Mesenchymal stem cell (in vitro differentiated cells and primary cell): ENCODE measurements around the gene CHPF2.

Experiments
- DNase-seq: peaks from one replicate; pipeline ENCODE4 v3.0.0-alpha.2; 2013
- H2AFZ ChIP-seq: one replicate; pipeline ENCODE4 v1.6.1; 2013; ENCODE audit warnings: low read depth, mild to moderate bottlenecking, control low read depth, inconsistent platforms, low read length, moderate library complexity
- H2AK5ac ChIP-seq: 2 replicates; pipeline ENCODE4 v1.6.1; 2013; ENCODE audit warnings: low read length, moderate library complexity, mild to moderate bottlenecking, inconsistent platforms; ENCODE audit not compliant: severe bottlenecking
- H2BK120ac ChIP-seq: one replicate; pipeline ENCODE4 v1.6.1; 2013; ENCODE audit warnings: low read depth, mild to moderate bottlenecking, inconsistent platforms, low read length, moderate library complexity
- H2BK12ac ChIP-seq, 2 experiments: one replicate each; pipeline ENCODE4 v1.6.1; 2013; ENCODE audit warnings: inconsistent platforms in 2 of 2, low read length in 2 of 2, mild to moderate bottlenecking in 2 of 2, moderate library complexity in 2 of 2, control low read depth in 1 of 2
- H2BK15ac ChIP-seq: one replicate; pipeline ENCODE4 v1.6.1; 2013; ENCODE audit warnings: mild to moderate bottlenecking, low read depth, inconsistent platforms; ENCODE audit not compliant: poor library complexity, severe bottlenecking
- H2BK5ac ChIP-seq: 2 replicates; pipeline ENCODE4 v1.6.1; 2013; ENCODE audit warnings: low read depth, mild to moderate bottlenecking, low read length, control low read depth, inconsistent platforms; ENCODE audit not compliant: poor library complexity, severe bottlenecking
- H3K14ac ChIP-seq, 2 experiments: one replicate each; pipeline ENCODE4 v1.6.1; 2013; ENCODE audit warnings: inconsistent platforms in 2 of 2, low read length in 2 of 2, control low read depth in 1 of 2, mild to moderate bottlenecking in 1 of 2, moderate library complexity in 1 of 2
- H3K18ac ChIP-seq, 2 experiments: one replicate each; pipeline ENCODE4 v1.6.1; 2013; ENCODE audit warnings: inconsistent platforms in 2 of 2, low read length in 2 of 2, control low read depth in 1 of 2, low read depth in 1 of 2, mild to moderate bottlenecking in 1 of 2
- H3K23ac ChIP-seq, 2 experiments: one replicate each; pipeline ENCODE4 v1.6.1; 2013; ENCODE audit warnings: inconsistent platforms in 2 of 2, low read length in 2 of 2, mild to moderate bottlenecking in 2 of 2, moderate library complexity in 2 of 2, control low read depth in 1 of 2
- H3K27ac ChIP-seq: 2 replicates; pipeline ENCODE4 v1.5.1; 2013; ENCODE audit warnings: mild to moderate bottlenecking, moderate library complexity, low read length, control low read depth, inconsistent platforms; ENCODE audit not compliant: poor library complexity, severe bottlenecking
- H3K27me3 ChIP-seq, 2 experiments: 2 replicates each; pipeline versions ENCODE4 v1.6.1 to v1.7.0; 2013; ENCODE audit warnings: low read length in 2 of 2, mild to moderate bottlenecking in 2 of 2, moderate library complexity in 2 of 2, control low read depth in 1 of 2, inconsistent platforms in 1 of 2; ENCODE audit not compliant: control insufficient read depth in 1 of 2, insufficient read depth in 1 of 2
- H3K36me3 ChIP-seq, 2 experiments: 2 replicates each; pipeline versions ENCODE4 v1.6.1 to v1.7.0; 2013; ENCODE audit warnings: low read length in 2 of 2, control low read depth in 1 of 2, inconsistent platforms in 1 of 2, low read depth in 1 of 2, mild to moderate bottlenecking in 1 of 2; ENCODE audit not compliant: insufficient read depth in 2 of 2, control insufficient read depth in 1 of 2
- H3K4ac ChIP-seq, 2 experiments: one replicate each; pipeline ENCODE4 v1.6.1; 2013; ENCODE audit warnings: inconsistent platforms in 2 of 2, low read length in 2 of 2, mild to moderate bottlenecking in 2 of 2, moderate library complexity in 2 of 2, control low read depth in 1 of 2, low read depth in 1 of 2
- H3K4me1 ChIP-seq: 2 replicates; pipeline ENCODE4 v1.6.1; 2013; ENCODE audit warnings: low read depth, low read length, control low read depth; ENCODE audit not compliant: control insufficient read depth, insufficient read depth
- H3K4me2 ChIP-seq: 2 replicates; pipeline ENCODE4 v1.6.1; 2013; ENCODE audit warnings: low read length, mild to moderate bottlenecking, inconsistent platforms; ENCODE audit not compliant: poor library complexity, severe bottlenecking
- H3K4me3 ChIP-seq, 2 experiments: 2 replicates each; pipeline versions ENCODE4 v1.5.1 to v1.7.0; 2013; ENCODE audit warnings: low read length in 2 of 2, mild to moderate bottlenecking in 2 of 2, control low read depth in 1 of 2, low read depth in 1 of 2; ENCODE audit not compliant: insufficient read depth in 1 of 2
- H3K79me1 ChIP-seq: replicated peaks from 2 replicates; pipeline ENCODE4 v1.6.1; 2013; ENCODE audit warnings: mild to moderate bottlenecking, control low read depth, low read length, inconsistent platforms; ENCODE audit not compliant: poor library complexity, severe bottlenecking
- H3K9ac ChIP-seq: 2 replicates; pipeline ENCODE4 v1.7.0; 2013; ENCODE audit warnings: mild to moderate bottlenecking, low read length, moderate library complexity
- H3K9me3 ChIP-seq: 2 replicates; pipeline ENCODE4 v1.7.0; 2013; ENCODE audit warnings: mild to moderate bottlenecking, low read length; ENCODE audit not compliant: control insufficient read depth
- H4K8ac ChIP-seq: one replicate; pipeline ENCODE4 v1.6.1; 2013; ENCODE audit warnings: inconsistent platforms, mild to moderate bottlenecking, low read length, moderate library complexity
- H4K91ac ChIP-seq: one replicate; pipeline ENCODE4 v1.6.1; 2013; ENCODE audit warnings: mild to moderate bottlenecking, low read length, inconsistent platforms
- WGBS: methylation state at CpG from one replicate; pipeline ENCODE4 v1.1.7; 2013; ENCODE audit warnings: mixed read lengths; 5-methylcytosine and 5-hydroxymethylcytosine counted together

The CHPF2 gene

GRCh38 chr7:151197932-151198331, 34.4 kb upstream of the CHPF2 start:
- Histone ChIP-seq H3K36me3 (no peaks in the 10 kb centered on the region), H3K14ac (no peak overlapping the region), H2BK5ac (no peak overlapping the region), H2BK120ac (no peak overlapping the region), H3K23ac (no peak overlapping the region), H3K18ac (no peak overlapping the region), H2AFZ (no peak overlapping the region), H4K8ac (no peak overlapping the region), H3K27ac (no peak overlapping the region), H2AK5ac (no peak overlapping the region), H3K4me1 (no peaks in the 10 kb centered on the region), H3K4me2 (no peak overlapping the region), H2BK12ac (no peak overlapping the region), H3K79me1 (no peaks in the 10 kb centered on the region), H2BK15ac (no peak overlapping the region), H3K9me3 (no peaks in the 10 kb centered on the region), H4K91ac (no peak overlapping the region), H3K9ac (no peak overlapping the region), H3K4ac (no peak overlapping the region), H3K4me3 (no peak overlapping the region), H3K27me3 (peaks cover 79 to 91% of the 10 kb centered on the region in 2 experiments)
- DNase-seq: no peak

- Histone ChIP-seq H2BK5ac (no peak overlapping the region), H3K27ac (no peak overlapping the region), H2BK120ac (no peak overlapping the region), H2BK15ac (no peak overlapping the region), H3K18ac (no peak overlapping the region), H3K23ac (no peak overlapping the region), H3K14ac (no peak overlapping the region), H2AK5ac (no peak overlapping the region), H4K8ac (no peak overlapping the region), H2BK12ac (no peak overlapping the region), H3K79me1 (no peaks in the 10 kb centered on the region), H3K4me1 (no peaks in the 10 kb centered on the region), H3K4me2 (no peak overlapping the region), H3K36me3 (no peaks in the 10 kb centered on the region), H3K27me3 (peaks cover 77 to 92% of the 10 kb centered on the region in 2 experiments), H2AFZ (no peak overlapping the region), H4K91ac (no peak overlapping the region), H3K9me3 (no peaks in the 10 kb centered on the region), H3K4ac (no peak overlapping the region), H3K9ac (no peak overlapping the region), H3K4me3 (no peak overlapping the region)
- DNase-seq: no peak
- WGBS: 76% methylated on average over 28 of the region's 30 CpGs
Observed at GRCh38 chr7:151198945-151199848, 33.1 kb upstream of the CHPF2 start.

DNA sequence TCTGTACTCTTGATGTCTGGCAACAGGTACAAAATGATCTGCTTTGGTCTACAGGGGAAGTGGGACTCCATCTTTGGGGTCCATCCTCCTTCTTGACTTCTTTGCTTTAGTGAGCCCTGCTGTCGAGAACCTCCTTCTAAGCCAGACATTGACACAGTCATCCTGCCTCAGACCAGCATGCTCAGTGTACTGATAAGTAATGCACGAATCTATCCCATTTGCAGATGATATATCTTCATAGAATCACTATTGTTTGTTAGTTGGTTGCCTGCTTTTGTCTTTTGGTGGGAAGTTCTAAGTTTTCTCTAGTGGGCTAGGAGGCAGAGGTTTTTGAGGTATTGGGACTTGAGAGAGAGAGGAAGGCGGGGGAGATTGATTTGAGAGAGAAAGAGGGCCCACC, 30.9 kb upstream of the CHPF2 start:
- Histone ChIP-seq H2BK12ac (no peak overlapping the region), H3K14ac (no peak overlapping the region), H2AFZ (no peak overlapping the region), H3K9me3 (no peaks in the 10 kb centered on the region), H3K4me1 (no peaks in the 10 kb centered on the region), H4K91ac (no peak overlapping the region), H2AK5ac (no peak overlapping the region), H2BK120ac (no peak overlapping the region), H3K9ac (no peak overlapping the region), H4K8ac (no peak overlapping the region), H3K36me3 (no peaks in the 10 kb centered on the region), H3K18ac (no peak overlapping the region), H3K27ac (no peak overlapping the region), H3K4me3 (no peak overlapping the region), H3K23ac (no peak overlapping the region), H2BK15ac (no peak overlapping the region), H3K4ac (no peak overlapping the region), H3K4me2 (no peak overlapping the region), H3K79me1 (no peaks in the 10 kb centered on the region), H3K27me3 (peaks cover 72 to 92% of the 10 kb centered on the region in 2 experiments), H2BK5ac (no peak overlapping the region)
- DNase-seq: no peak
- 76% methylated on average over 3 of the region's 3 CpGs for WGBS

DNA sequence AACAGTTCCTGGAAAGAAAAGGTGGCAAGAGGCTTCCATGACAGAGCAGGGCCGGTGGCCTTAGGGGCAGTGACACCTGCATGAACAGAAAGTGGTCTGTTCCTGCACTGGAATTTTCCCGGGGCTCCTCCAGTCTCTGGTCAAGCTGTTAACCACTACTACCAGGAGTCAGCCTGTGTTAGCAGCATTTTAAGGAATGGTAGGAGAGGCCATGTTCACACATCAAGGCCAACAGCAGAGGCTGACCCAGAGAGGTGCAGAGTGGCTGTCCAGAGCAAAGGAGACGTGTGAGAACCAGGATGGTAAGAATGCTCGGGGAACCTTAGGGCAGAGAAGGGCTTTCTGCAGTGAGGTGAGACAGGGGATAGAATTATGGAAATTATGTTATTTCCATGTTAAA, 30.5 kb upstream of the CHPF2 start:
- H3K4ac ChIP-seq: no peak overlapping the region
- no peak overlapping the region for H2BK120ac ChIP-seq
- no peaks in the 10 kb centered on the region for H3K4me1 ChIP-seq
- no peak overlapping the region for H3K23ac ChIP-seq
- no peak overlapping the region for H3K18ac ChIP-seq
- H2AFZ ChIP-seq: no peak overlapping the region
- H2AK5ac ChIP-seq: no peak overlapping the region
- H4K8ac ChIP-seq: no peak overlapping the region
- H3K4me3 ChIP-seq: no peak overlapping the region
- H3K36me3 ChIP-seq: no peaks in the 10 kb centered on the region
- H3K14ac ChIP-seq: no peak overlapping the region
- no peak overlapping the region for H3K9ac ChIP-seq
- no peak overlapping the region for H2BK15ac ChIP-seq
- H3K27me3 ChIP-seq: peaks cover 68 to 92% of the 10 kb centered on the region in 2 experiments
- 93% methylated on average over 4 of the region's 4 CpGs for WGBS
- no peak overlapping the region for H2BK12ac ChIP-seq
- no peaks in the 10 kb centered on the region for H3K9me3 ChIP-seq
- H4K91ac ChIP-seq: no peak overlapping the region
- DNase-seq: no peak
- no peak overlapping the region for H3K4me2 ChIP-seq
- no peak overlapping the region for H3K27ac ChIP-seq
- no peak overlapping the region for H2BK5ac ChIP-seq
- no peaks in the 10 kb centered on the region for H3K79me1 ChIP-seq
